Neural cell (in vitro differentiated cells): ENCODE results near the gene LTA4H. TPM values are rescaled to one million over a fixed set of nuclear protein-coding genes. Genes with fewer than 3 reads are reported as not detected.

Experiments
- H2AFZ ChIP-seq: fragments of 200-600, 300-800 bp; sonication (generic), shearing (Covaris generic); 2 replicates; pipeline ENCODE4 v1.6.0; 2014; ENCODE audit warnings: low read depth, mild to moderate bottlenecking, antibody characterized with exemption, low read length, moderate library complexity
- H3F3A ChIP-seq: fragments of 200-600 bp; shearing (Covaris generic); 2 replicates; pipeline ENCODE4 v1.6.1; 2016; ENCODE audit warnings: mild to moderate bottlenecking, moderate library complexity, mixed read lengths, antibody characterized with exemption, low read length; ENCODE audit not compliant: insufficient read depth, poor library complexity, severe bottlenecking
- H3K27ac ChIP-seq: fragments of 200-600, 300-800 bp; sonication (generic), shearing (Covaris generic); 2 replicates; pipeline ENCODE4 v1.5.1; 2014; ENCODE audit warnings: mild to moderate bottlenecking, low read length, moderate library complexity
- H3K27me3 ChIP-seq: fragments of 300-800, 200-600 bp; sonication (generic), shearing (Covaris generic); 2 replicates; pipeline ENCODE4 v1.6.0; 2014; ENCODE audit warnings: mild to moderate bottlenecking, low read depth, low read length, moderate library complexity; ENCODE audit not compliant: insufficient read depth
- H3K36me3 ChIP-seq: fragments of 300-800, 200-600 bp; sonication (generic), shearing (Covaris generic); 2 replicates; pipeline ENCODE4 v1.5.1; 2014; ENCODE audit warnings: mild to moderate bottlenecking, antibody characterized with exemption, low read length, moderate library complexity; ENCODE audit not compliant: insufficient read depth
- H3K4me2 ChIP-seq: fragments of 300-800, 200-600 bp; sonication (generic), shearing (Covaris generic); 2 replicates; pipeline ENCODE4 v1.6.0; 2014; ENCODE audit warnings: mild to moderate bottlenecking, low read length
- H3K4me3 ChIP-seq: fragments of 300-800, 200-600 bp; sonication (generic), shearing (Covaris generic); 2 replicates; pipeline ENCODE4 v1.5.1; 2014; ENCODE audit warnings: mild to moderate bottlenecking, low read length, moderate library complexity
- H3K79me2 ChIP-seq: fragments of 200-600 bp; shearing (Covaris generic); replicated peaks from 2 replicates; pipeline ENCODE4 v1.6.0; 2014; ENCODE audit warnings: mild to moderate bottlenecking, low read length, moderate library complexity; ENCODE audit not compliant: insufficient read depth
- H3K9ac ChIP-seq: fragments of 300-800, 200-600 bp; sonication (generic), shearing (Covaris generic); 2 replicates; pipeline ENCODE4 v1.6.1; 2016; ENCODE audit warnings: mild to moderate bottlenecking, low read length, mixed read lengths
- H3K9me2 ChIP-seq: fragments of 200-600 bp; shearing (Covaris generic); 2 replicates; pipeline ENCODE4 v1.6.1; 2016; ENCODE audit warnings: mild to moderate bottlenecking, low read length, mixed read lengths; ENCODE audit not compliant: insufficient read depth
- H3K9me3 ChIP-seq: fragments of 200-600, 300-800 bp; sonication (generic), shearing (Covaris generic); 2 replicates; pipeline ENCODE4 v1.6.1; 2016; ENCODE audit warnings: mild to moderate bottlenecking, mixed run types, low read length, moderate library complexity, mixed read lengths
- H4K20me1 ChIP-seq: fragments of 200-600 bp; shearing (Covaris generic); 2 replicates; pipeline ENCODE4 v1.6.1; 2016; ENCODE audit warnings: mild to moderate bottlenecking, mixed run types; ENCODE audit not compliant: insufficient read depth
- EP300 ChIP-seq: fragments of 450-650 bp; conservative IDR thresholded peaks from 2 replicates; pipeline ENCODE4 v1.6.1; 2014; ENCODE audit warnings: antibody characterized with exemption, mild to moderate bottlenecking, moderate library complexity; ENCODE audit not compliant: poor library complexity, severe bottlenecking
- EZH2 ChIP-seq: fragments of 200-600, 300-800 bp; shearing (Covaris generic), sonication (generic); IDR thresholded peaks from 2 replicates; pipeline ENCODE4 v1.6.1; 2014; ENCODE audit warnings: antibody characterized with exemption, low read length, borderline replicate concordance, mild to moderate bottlenecking; ENCODE audit not compliant: insufficient read depth, poor library complexity, severe bottlenecking
- MXI1 ChIP-seq: fragments of 450-650 bp; conservative IDR thresholded peaks from 2 replicates; pipeline ENCODE4 v1.6.1; 2014; ENCODE audit warnings: antibody characterized with exemption, mild to moderate bottlenecking; ENCODE audit not compliant: poor library complexity, severe bottlenecking
- POLR2AphosphoS5 ChIP-seq: IDR thresholded peaks from 2 replicates; pipeline ENCODE4 v1.6.1; 2012
- RAD21 ChIP-seq: fragments of 450-650 bp; conservative IDR thresholded peaks from 2 replicates; pipeline ENCODE4 v1.6.1; 2014; ENCODE audit warnings: antibody characterized with exemption, mild to moderate bottlenecking, moderate library complexity
- SMC3 ChIP-seq: fragments of 450-650 bp; conservative IDR thresholded peaks from 2 replicates; pipeline ENCODE4 v1.6.1; 2014; ENCODE audit warnings: antibody characterized with exemption, mild to moderate bottlenecking, moderate library complexity; ENCODE audit not compliant: poor library complexity
- TAF1 ChIP-seq: IDR thresholded peaks from 2 replicates; pipeline ENCODE4 v1.6.1; 2012; ENCODE audit warnings: low read depth
- polyA minus RNA-seq: library from RNA; depleted of rRNA, polyadenylated mRNA; stranded (reverse); fragments of >200 nt; gene quantifications from 2 replicates; pipeline ENCODE4 v1.2.3, GENCODE V29; 2014
- polyA plus RNA-seq: library from polyadenylated mRNA; depleted of rRNA; stranded (reverse); fragments of >200 nt; gene quantifications from 2 replicates; pipeline ENCODE4 v1.2.3, GENCODE V29; 2014
- TF ChIP-seq, protein P1 (sequence below): IDR thresholded peaks from 2 replicates; pipeline ENCODE4 v1.6.1; 2012; ENCODE audit warnings: borderline replicate concordance
- TF ChIP-seq, protein P2 (sequence below): fragments of 450-650 bp; IDR thresholded peaks from 2 replicates; pipeline ENCODE4 v1.5.1; 2014; ENCODE audit warnings: antibody characterized with exemption, mild to moderate bottlenecking, moderate library complexity; ENCODE audit not compliant: poor library complexity, severe bottlenecking

LTA4H gene
- 54.1 and 55.3 TPM in 2 replicates for polyA plus RNA-seq
- 36.3 and 42.8 TPM in 2 replicates for polyA minus RNA-seq

DNA sequence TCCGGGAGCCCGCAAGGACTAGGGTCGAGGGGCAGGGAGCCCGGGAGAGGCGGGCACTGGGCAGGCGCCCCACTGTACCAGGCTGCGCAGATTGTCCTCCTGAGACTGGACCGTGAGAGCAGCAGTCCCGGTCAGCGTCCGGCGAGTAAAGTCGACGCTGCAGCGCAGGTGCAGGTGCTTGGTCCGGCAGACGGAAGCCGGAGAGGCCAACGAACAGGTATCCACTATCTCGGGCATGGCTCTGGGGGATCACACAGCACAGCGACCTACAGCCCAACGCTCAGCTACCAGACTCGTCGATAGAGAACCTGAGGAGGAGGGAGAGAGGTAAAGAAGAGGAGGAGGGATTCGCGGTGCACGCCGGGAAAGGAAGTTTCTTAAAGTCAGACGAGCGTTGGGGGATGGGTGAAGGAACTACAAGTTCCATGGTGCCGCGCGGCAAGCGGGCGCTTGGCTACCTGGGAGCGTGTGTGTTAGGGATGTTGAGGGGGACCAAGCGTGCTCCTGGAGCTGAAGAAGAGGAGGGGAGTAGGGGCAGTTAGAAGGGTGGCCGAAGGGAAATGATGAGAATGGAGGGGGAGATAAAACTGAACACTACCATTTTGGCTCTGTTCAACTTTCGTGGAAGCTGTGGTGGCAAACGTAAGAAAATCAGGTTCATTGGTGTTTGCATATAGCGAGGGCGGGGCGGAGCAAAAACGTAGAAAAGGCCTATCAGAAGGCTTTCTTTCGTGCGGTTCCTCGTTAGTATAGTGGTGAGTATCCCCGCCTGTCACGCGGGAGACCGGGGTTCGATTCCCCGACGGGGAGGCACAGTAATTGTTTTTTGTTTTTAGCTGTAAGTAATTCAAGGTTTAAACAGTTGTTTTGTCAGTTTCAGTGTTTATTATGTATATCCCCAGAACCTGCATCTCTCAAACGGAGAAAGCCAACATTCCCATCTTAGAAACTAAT lies at the start of gene LTA4H:
Gene LTA4H, minus strand, starts transcription at position 305 of the 954 bp plus-strand sequence. Its CDS starts 68 bp downstream, at position 237.
- no peaks in the 10 kb centered on the region for H3K27me3 ChIP-seq
- H3K36me3 ChIP-seq = no peaks in the 10 kb centered on the region
- H3K4me3 ChIP-seq = peak within 1 kb of the TSS; percentile 86
- TF ChIP-seq EP300 (peak; percentile 37), POLR2AphosphoS5 (peak; percentile 87), SMC3 (peak; percentile 24), MXI1 (peak; percentile 92), EZH2 (no peak), RAD21 (no peak), TAF1 (peak; percentile 70)
- TF ChIP-seq, protein P1, sequence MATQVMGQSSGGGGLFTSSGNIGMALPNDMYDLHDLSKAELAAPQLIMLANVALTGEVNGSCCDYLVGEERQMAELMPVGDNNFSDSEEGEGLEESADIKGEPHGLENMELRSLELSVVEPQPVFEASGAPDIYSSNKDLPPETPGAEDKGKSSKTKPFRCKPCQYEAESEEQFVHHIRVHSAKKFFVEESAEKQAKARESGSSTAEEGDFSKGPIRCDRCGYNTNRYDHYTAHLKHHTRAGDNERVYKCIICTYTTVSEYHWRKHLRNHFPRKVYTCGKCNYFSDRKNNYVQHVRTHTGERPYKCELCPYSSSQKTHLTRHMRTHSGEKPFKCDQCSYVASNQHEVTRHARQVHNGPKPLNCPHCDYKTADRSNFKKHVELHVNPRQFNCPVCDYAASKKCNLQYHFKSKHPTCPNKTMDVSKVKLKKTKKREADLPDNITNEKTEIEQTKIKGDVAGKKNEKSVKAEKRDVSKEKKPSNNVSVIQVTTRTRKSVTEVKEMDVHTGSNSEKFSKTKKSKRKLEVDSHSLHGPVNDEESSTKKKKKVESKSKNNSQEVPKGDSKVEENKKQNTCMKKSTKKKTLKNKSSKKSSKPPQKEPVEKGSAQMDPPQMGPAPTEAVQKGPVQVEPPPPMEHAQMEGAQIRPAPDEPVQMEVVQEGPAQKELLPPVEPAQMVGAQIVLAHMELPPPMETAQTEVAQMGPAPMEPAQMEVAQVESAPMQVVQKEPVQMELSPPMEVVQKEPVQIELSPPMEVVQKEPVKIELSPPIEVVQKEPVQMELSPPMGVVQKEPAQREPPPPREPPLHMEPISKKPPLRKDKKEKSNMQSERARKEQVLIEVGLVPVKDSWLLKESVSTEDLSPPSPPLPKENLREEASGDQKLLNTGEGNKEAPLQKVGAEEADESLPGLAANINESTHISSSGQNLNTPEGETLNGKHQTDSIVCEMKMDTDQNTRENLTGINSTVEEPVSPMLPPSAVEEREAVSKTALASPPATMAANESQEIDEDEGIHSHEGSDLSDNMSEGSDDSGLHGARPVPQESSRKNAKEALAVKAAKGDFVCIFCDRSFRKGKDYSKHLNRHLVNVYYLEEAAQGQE = peak; percentile 60
- TF ChIP-seq, protein P2, sequence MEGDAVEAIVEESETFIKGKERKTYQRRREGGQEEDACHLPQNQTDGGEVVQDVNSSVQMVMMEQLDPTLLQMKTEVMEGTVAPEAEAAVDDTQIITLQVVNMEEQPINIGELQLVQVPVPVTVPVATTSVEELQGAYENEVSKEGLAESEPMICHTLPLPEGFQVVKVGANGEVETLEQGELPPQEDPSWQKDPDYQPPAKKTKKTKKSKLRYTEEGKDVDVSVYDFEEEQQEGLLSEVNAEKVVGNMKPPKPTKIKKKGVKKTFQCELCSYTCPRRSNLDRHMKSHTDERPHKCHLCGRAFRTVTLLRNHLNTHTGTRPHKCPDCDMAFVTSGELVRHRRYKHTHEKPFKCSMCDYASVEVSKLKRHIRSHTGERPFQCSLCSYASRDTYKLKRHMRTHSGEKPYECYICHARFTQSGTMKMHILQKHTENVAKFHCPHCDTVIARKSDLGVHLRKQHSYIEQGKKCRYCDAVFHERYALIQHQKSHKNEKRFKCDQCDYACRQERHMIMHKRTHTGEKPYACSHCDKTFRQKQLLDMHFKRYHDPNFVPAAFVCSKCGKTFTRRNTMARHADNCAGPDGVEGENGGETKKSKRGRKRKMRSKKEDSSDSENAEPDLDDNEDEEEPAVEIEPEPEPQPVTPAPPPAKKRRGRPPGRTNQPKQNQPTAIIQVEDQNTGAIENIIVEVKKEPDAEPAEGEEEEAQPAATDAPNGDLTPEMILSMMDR = peak; percentile 16
- peak within 1 kb of the TSS; percentile 97 for H2AFZ ChIP-seq
- H3K9me2 ChIP-seq = no peaks in the 10 kb centered on the region
- H3F3A ChIP-seq = no peaks in the 10 kb centered on the region
- H4K20me1 ChIP-seq = no peaks in the 10 kb centered on the region
- peak within 1 kb of the TSS; percentile 79 for H3K9ac ChIP-seq
- peaks cover 6% of the 10 kb centered on the region for H3K79me2 ChIP-seq
- peak within 1 kb of the TSS; percentile 69 for H3K4me2 ChIP-seq
- H3K9me3 ChIP-seq = no peaks in the 10 kb centered on the region
- peak within 1 kb of the TSS; percentile 76 for H3K27ac ChIP-seq

DNA sequence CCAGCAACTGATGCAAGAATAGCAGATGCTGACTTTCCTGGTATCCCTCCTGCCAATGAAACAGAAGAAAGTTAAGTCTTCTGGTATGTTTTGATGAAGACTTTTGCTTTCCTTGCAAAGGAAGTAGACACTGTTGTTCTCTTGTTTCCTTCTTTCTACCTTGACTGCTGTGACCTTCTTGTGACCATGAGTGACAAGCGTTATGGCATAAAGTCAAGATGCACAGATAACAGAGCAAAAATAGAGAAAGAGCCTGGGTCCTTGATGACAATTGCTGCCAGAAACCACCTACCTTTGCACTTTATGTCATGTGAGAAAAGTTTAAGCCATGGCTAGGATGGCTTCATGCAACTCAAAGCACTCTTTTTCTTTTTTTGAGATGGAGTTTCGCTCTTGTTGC lies 49.2 kb upstream of the LTA4H start:
- H4K20me1 ChIP-seq = no peaks in the 10 kb centered on the region
- no peaks in the 10 kb centered on the region for H3K9me2 ChIP-seq
- H2AFZ ChIP-seq = no peak overlapping the region
- H3K36me3 ChIP-seq = no peaks in the 10 kb centered on the region
- no peaks in the 10 kb centered on the region for H3K79me2 ChIP-seq
- H3K4me3 ChIP-seq = no peak overlapping the region
- H3K9ac ChIP-seq = no peak overlapping the region
- TF ChIP-seq SMC3 = no peak
- TF ChIP-seq RAD21 = no peak
- no peak for TF ChIP-seq MXI1
- TF ChIP-seq, protein P2 = no peak
- no peak for TF ChIP-seq EP300
- TF ChIP-seq, protein P1 = no peak
- no peak for TF ChIP-seq POLR2AphosphoS5
- no peak for TF ChIP-seq TAF1
- no peak for TF ChIP-seq EZH2
- no peaks in the 10 kb centered on the region for H3K9me3 ChIP-seq
- H3K27me3 ChIP-seq = no peaks in the 10 kb centered on the region
- no peak overlapping the region for H3K27ac ChIP-seq
- H3F3A ChIP-seq = no peaks in the 10 kb centered on the region
- no peak overlapping the region for H3K4me2 ChIP-seq
